Brain microvascular endothelial cell (primary cell): ENCODE measurements around the gene KLK15.

Source experiments
- DNase-seq: peaks from one replicate; pipeline ENCODE4 v3.0.0-alpha.2; 2020
- H3K27ac ChIP-seq: fragments of 250-450 bp; sonication (Bioruptor Pico); 2 replicates; pipeline ENCODE4 v1.5.1; 2020; ENCODE audit warnings: mild to moderate bottlenecking, moderate library complexity
- H3K27me3 ChIP-seq: fragments of 250-450 bp; sonication (Bioruptor Pico); replicated peaks from 2 replicates; pipeline ENCODE4 v1.5.1; 2020; ENCODE audit warnings: mild to moderate bottlenecking
- H3K36me3 ChIP-seq: fragments of 250-450 bp; sonication (Bioruptor Pico); replicated peaks from 2 replicates; pipeline ENCODE4 v1.5.1; 2020; ENCODE audit warnings: mild to moderate bottlenecking
- H3K4me3 ChIP-seq: 2 replicates; pipeline ENCODE4 v1.5.1; 2011; ENCODE audit warnings: low read depth, mild to moderate bottlenecking, control low read depth, low read length, moderate library complexity
- in situ Hi-C: cut with HindIII; loops from 2 replicates; pipeline ENCODE4 v1.10.0; 2017; ENCODE audit warnings: low sequenced_read_pairs, low pct_ligation_motif_present
- TF ChIP-seq, protein P1 (sequence below): IDR thresholded peaks from 2 replicates; pipeline ENCODE4 v1.5.1; 2011; ENCODE audit warnings: low read depth, mild to moderate bottlenecking, moderate library complexity, low read length, control low read depth, inconsistent platforms; ENCODE audit errors: missing control alignments

The KLK15 gene

DNA sequence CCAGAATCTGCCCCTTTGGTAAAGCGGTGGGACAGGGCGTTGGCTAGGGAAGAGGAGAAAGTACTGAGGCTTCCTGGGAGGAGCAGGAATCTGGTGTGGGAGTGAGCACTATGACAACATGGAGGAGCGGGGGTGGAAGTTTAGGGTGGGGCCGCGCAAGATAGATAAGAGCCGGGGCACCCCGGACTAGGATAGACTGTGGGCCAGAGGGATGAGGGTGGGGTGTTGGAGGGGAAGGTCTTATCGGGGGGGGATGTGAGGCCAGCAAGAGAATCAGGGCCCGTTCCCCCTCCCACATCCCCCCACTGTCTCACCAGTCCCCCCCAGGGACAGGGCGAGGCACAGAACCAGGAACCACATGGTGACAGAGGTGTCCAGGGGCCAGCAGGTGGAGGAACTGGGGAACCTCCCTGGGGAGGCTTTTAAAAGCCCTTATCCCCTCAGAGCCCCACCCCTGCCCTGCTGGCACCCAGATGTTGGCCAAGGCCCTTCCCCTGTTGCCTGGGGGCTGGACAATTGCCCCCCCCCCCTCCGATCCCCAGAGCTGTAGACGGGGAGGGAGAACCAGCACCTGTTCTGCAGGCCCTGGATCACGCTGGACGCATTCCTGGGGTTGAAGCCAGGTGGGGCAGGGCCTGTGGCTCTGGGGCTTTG, 9.9 kb downstream of the KLK15 start, which contains the start of gene KLK1:
Gene KLK1 (minus strand): TSS at position 399 of the 654 bp plus-strand sequence. CDS start 39 bp downstream, at position 360.
- in situ Hi-C loops, result no loop called here
- TF ChIP-seq, protein P1, sequence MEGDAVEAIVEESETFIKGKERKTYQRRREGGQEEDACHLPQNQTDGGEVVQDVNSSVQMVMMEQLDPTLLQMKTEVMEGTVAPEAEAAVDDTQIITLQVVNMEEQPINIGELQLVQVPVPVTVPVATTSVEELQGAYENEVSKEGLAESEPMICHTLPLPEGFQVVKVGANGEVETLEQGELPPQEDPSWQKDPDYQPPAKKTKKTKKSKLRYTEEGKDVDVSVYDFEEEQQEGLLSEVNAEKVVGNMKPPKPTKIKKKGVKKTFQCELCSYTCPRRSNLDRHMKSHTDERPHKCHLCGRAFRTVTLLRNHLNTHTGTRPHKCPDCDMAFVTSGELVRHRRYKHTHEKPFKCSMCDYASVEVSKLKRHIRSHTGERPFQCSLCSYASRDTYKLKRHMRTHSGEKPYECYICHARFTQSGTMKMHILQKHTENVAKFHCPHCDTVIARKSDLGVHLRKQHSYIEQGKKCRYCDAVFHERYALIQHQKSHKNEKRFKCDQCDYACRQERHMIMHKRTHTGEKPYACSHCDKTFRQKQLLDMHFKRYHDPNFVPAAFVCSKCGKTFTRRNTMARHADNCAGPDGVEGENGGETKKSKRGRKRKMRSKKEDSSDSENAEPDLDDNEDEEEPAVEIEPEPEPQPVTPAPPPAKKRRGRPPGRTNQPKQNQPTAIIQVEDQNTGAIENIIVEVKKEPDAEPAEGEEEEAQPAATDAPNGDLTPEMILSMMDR, result no peak
- peaks cover 19% of the 10 kb centered on the region for H3K27me3 ChIP-seq

DNA sequence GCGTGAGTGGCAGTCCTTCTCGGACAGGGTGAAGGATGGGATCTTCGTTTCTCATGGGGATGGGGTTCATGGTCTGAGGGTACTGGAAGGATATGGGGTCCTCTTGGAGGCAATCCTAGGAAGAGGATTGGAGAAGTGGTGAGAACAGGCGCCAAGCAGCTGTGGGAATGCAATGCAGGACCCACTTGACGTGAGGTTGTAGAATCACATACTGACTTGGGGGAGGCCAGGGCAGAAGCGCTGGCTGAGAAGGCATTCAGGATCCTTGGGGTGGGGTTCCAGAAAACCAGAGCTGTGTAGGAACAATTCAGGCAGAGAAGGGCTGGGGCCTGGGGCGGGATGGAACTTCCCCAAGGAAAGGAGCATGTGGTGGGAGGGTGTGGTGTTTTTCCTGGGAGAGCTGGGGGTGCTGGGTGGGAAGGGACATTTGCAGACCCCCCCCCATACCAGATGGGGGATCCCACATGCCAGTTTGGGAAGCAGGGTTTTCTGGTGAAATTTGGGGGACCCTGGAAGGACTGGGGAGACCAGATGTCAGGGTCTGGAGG, 10.6 kb downstream of the KLK15 start:
- H3K27me3 ChIP-seq, result peaks cover 19% of the 10 kb centered on the region
- no peak overlapping the region for H3K27ac ChIP-seq
- H3K36me3 ChIP-seq, result no peaks in the 10 kb centered on the region
- TF ChIP-seq, protein P1, result no peak
- DNase-seq, result no peak
- in situ Hi-C loops, result no loop called here
- H3K4me3 ChIP-seq, result no peak overlapping the region

More for the DNA sequence above, 9.9 kb downstream of the KLK15 start, which contains the start of gene KLK1:
- Histone ChIP-seq H3K36me3 (no peaks in the 10 kb centered on the region), H3K4me3 (no peak within 1 kb of the TSS), H3K27ac (no peak within 1 kb of the TSS)
- DNase-seq, result no peak

DNA sequence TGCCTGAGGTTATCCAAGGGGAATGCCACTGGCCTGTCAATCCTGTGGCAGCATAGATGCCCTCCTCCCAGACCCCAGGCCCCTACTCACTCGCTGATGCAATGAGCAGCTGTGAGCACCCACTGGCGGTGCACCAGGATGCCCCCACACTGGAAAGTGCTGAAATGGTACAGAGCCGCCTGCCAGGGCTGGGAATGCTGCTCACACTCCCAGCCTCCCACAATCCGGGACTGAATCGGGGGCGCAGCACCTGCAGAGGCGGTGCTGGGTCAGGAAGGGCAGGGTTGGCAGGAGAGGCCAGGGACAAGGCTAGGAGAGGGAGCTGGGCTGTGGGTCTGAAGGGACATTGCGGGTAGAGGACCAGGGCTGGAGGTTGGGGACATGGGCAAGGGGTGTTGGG, 11.8 kb downstream of the KLK15 start:
- H3K27me3 ChIP-seq, result peaks cover 19% of the 10 kb centered on the region

DNA sequence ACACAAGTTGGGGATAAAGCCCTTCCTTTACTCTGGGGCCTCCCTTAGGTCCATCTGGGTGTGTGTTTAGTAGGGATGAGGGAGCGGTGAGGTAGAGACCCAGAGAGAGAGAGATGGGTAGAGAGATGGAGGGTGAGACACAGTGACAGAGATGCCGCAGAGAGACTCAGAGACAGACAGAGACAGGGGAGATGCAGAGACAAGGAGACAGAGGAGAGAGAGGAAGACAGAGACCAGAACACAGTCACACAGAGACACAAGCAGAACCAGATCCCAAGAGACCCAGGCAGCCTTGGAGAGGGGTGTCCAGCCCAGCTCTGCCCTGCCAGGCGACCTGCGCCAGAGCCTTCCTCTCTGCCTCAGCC, 12.1 kb downstream of the KLK15 start:
- Histone ChIP-seq H3K27ac (no peak overlapping the region), H3K27me3 (peaks cover 19% of the 10 kb centered on the region), H3K4me3 (no peak overlapping the region), H3K36me3 (no peaks in the 10 kb centered on the region)
- no peak for DNase-seq
- TF ChIP-seq, protein P1, result no peak
- in situ Hi-C loops, result no loop called here

More for the DNA sequence above, 11.8 kb downstream of the KLK15 start:
- TF ChIP-seq, protein P1, result no peak
- no peak overlapping the region for H3K4me3 ChIP-seq
- no peaks in the 10 kb centered on the region for H3K36me3 ChIP-seq
- no peak overlapping the region for H3K27ac ChIP-seq
- no peak for DNase-seq
- in situ Hi-C loops, result no loop called here

DNA sequence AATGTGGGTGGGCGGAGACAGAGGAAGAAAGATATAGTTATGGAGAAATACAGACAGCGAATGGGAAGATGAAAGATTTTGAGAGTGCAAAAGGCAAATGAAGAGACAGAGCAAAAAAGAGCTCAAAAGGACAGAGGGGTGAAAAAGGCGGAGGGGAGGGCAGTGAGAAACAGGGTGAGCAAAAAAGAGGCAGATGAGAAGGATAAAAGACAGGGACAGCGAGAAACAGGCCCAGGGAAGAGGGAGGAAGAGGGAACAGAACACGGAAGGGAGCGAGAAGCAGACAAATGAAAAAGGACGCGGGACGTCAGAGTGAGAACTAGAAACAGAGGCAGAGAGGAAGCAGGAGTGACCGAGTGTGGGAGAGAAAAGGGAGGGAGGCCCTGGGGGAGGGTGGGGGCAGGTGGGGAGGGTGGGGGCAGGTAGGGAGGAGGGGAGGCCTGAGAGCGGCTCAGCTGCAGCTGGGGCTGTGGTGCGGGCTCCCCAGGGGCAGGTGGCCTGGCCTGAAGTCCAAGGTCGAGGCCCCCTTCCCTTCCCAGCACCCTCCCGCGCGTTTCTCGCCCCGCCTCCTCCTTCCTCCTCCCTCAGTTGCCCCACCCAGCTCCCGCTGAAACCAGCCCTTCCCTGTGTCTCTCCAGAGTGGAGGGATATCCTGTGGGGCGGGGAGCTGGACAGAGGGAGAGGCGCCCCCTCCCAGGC, 12.7 kb downstream of the KLK15 start:
- peaks cover 19% of the 10 kb centered on the region for H3K27me3 ChIP-seq
- DNase-seq, result no peak
- H3K4me3 ChIP-seq, result no peak overlapping the region
- in situ Hi-C loops, result no loop called here
- H3K27ac ChIP-seq, result no peak overlapping the region
- H3K36me3 ChIP-seq, result no peaks in the 10 kb centered on the region
- TF ChIP-seq, protein P1, result no peak
